D341Med (cell line): ENCODE results near the gene BCL2.

Experiments
- DNase-seq: peaks from one replicate; pipeline ENCODE4 v3.0.0; 2012; ENCODE audit warnings: low spot score

BCL2 gene

GRCh38 chr18:63083020-63083531 lies 236.5 kb downstream of the BCL2 start:
- DNase-seq: no peak

GRCh38 chr18:63082366-63083019 lies 237.1 kb downstream of the BCL2 start:
- no peak for DNase-seq

GRCh38 chr18:63079114-63079513 lies 240.5 kb downstream of the BCL2 start:
- no peak for DNase-seq

- DNase-seq: no peak
Measured at GRCh38 chr18:63078471-63078870, 241.1 kb downstream of the BCL2 start.

- peak; percentile 88 for DNase-seq
Measured at GRCh38 chr18:63074981-63075404, 244.6 kb downstream of the BCL2 start.

- DNase-seq: no peak
Measured at GRCh38 chr18:63073481-63073880, 246.1 kb downstream of the BCL2 start.
